ENCODE results near the gene CD101. TPM values are rescaled to one million over a fixed set of nuclear protein-coding genes. Genes with fewer than 3 reads are reported as not detected.

CD101 gene
- total RNA-seq, 4 donors from 2014 or later, result 0.42 to 3.4 (median 2.2) TPM

DNA sequence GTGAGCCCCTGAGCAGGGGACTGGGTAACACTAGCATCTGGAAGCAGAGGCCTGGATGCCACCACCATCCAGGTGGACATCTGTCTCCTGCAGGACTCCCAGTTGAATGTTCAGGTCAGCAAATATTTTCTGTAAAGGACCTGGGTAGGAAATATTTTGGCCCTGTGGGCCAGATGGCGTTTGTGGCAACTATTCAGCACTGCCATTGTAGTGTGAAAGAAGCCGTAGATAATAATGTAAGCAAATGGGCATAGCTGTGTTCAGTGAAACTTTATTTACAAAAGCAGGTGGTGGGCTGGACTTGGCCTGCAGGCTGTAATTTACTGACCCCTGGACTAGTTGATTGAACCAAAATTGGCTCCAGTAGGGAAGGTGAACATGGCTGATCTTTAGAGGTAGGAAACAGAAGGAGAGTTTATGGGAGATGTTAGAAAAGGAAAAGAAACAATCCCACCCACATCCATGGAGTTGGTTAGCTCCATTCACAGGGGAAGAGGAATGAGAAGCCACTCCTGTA is 20.0 kb upstream of the CD101 start:
- no peaks in the 10 kb centered on the region for H3K9me3 ChIP-seq
- H3K4me1 ChIP-seq, result peaks cover 0 to 13% (median 0%) of the 10 kb centered on the region in 3 donors
- intact Hi-C loops (cut with DNase I), result no loop called here
- TF ChIP-seq POLR2A (IDR thresholded peaks at IDR 0.05), result no peak
- H3K27ac ChIP-seq, result no peak overlapping the region
- DNase-seq, result no peak
- H3K4me3 ChIP-seq, result no peak overlapping the region
- peaks cover 0 to 38% (median 3%) of the 10 kb centered on the region in 3 donors for H3K36me3 ChIP-seq
- WGBS, 2 donors, result 93 to 100% methylated on average over 1 to 2 of the region's 2 CpGs
- no peaks in the 10 kb centered on the region for H3K27me3 ChIP-seq

DNA sequence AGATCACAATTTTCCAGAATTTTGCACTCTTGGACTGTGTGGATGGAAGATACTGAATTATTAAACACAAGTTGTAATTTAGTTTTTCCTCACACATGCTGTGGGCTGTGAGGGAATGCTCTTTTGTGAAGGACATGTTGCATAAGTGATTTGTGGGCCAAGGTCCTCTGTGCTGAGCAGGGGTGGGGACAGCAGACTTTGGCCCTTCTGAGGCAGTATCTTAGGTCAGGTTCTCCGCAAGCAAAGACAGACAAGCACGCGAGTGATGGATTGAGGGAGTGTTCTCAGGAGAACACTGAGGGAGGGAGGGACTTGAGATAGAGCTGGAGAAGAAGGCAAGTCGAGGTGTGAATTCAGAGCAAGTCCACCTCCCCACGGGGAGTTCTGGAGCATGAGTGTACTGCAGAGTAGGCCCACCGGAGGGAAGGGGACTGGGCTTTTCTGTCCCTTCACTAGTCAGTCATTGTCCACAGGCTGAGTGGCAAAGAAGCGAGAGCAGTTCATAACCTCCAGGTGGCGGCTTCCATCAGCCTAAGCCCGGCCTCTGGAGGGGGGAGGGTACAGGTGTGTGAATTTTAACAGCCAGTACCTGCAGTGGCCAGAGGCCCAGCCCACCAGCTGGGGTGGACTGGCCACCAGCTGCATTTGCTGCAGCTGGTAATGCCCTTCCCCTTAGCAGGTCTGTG is 19.1 kb upstream of the CD101 start:
- Histone ChIP-seq H3K36me3 (peaks cover 3 to 47% (median 3%) of the 10 kb centered on the region in 3 donors), H3K4me1 (peaks cover 0 to 14% (median 0%) of the 10 kb centered on the region in 3 donors), H3K9me3 (no peaks in the 10 kb centered on the region), H3K27ac (no peak overlapping the region), H3K27me3 (no peaks in the 10 kb centered on the region), H3K4me3 (no peak overlapping the region)
- intact Hi-C loops (cut with DNase I), result no loop called here
- DNase-seq, result no peak
- TF ChIP-seq POLR2A (IDR thresholded peaks at IDR 0.05), result no peak
- TF ChIP-seq, protein P1, sequence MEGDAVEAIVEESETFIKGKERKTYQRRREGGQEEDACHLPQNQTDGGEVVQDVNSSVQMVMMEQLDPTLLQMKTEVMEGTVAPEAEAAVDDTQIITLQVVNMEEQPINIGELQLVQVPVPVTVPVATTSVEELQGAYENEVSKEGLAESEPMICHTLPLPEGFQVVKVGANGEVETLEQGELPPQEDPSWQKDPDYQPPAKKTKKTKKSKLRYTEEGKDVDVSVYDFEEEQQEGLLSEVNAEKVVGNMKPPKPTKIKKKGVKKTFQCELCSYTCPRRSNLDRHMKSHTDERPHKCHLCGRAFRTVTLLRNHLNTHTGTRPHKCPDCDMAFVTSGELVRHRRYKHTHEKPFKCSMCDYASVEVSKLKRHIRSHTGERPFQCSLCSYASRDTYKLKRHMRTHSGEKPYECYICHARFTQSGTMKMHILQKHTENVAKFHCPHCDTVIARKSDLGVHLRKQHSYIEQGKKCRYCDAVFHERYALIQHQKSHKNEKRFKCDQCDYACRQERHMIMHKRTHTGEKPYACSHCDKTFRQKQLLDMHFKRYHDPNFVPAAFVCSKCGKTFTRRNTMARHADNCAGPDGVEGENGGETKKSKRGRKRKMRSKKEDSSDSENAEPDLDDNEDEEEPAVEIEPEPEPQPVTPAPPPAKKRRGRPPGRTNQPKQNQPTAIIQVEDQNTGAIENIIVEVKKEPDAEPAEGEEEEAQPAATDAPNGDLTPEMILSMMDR (IDR thresholded peaks at IDR 0.05), result no peak
- WGBS, 2 donors, result 75 to 76% methylated on average over 9 of the region's 9 CpGs

DNA sequence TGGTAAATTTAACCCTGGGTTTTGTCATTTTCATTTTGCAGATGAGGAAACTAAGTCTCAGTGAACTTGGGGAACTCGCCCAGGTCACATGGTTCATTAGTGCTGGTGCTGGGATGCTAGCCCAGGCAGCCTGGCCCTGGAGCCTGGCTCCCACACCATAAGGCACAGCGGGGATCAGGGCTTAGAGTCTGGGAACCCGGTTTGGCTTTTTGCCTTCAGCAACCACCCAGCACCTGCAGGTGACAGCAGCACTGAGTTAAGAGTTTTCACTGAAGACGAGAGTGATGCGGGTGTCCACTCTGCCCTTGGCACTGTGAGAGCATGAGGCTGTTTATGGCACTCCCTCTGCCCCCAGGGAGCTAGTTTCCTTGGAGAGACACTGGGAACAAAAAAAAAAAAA is 18.4 kb upstream of the CD101 start:
- peaks cover 3 to 52% (median 3%) of the 10 kb centered on the region in 3 donors for H3K36me3 ChIP-seq
- intact Hi-C loops (cut with DNase I), result no loop called here
- peaks cover 0 to 20% (median 1%) of the 10 kb centered on the region in 3 donors for H3K4me1 ChIP-seq
- H3K4me3 ChIP-seq, result no peak overlapping the region
- no peak overlapping the region for H3K27ac ChIP-seq
- H3K27me3 ChIP-seq, result no peaks in the 10 kb centered on the region
- TF ChIP-seq, protein P1 (IDR thresholded peaks at IDR 0.05), result no peak
- no peak for TF ChIP-seq POLR2A (IDR thresholded peaks at IDR 0.05)
- DNase-seq, result no peak
- no peaks in the 10 kb centered on the region for H3K9me3 ChIP-seq
- WGBS, 2 donors, result 44 to 57% methylated on average over 2 to 5 of the region's 5 CpGs

DNA sequence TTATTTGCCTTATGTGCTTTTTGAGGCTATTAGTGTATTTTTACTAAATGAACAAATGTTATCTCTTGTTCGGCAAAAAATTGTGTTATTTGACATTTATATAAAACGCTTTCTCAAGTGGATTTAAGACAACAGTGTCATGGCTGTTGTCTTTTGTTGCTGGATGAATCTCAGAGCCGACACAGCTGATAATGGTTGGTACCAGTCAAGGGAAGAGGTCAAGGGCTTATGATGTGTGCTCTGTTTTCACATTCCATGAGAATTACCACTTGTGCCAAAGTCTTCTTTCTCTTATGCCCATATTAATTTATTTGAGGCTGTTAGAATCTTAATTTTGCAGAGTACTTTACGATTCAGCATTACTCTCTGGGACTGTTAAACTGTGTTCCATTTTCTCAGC is 17.9 kb upstream of the CD101 start:
- intact Hi-C loops (cut with DNase I), result no loop called here
- H3K27ac ChIP-seq, result no peak overlapping the region

DNA sequence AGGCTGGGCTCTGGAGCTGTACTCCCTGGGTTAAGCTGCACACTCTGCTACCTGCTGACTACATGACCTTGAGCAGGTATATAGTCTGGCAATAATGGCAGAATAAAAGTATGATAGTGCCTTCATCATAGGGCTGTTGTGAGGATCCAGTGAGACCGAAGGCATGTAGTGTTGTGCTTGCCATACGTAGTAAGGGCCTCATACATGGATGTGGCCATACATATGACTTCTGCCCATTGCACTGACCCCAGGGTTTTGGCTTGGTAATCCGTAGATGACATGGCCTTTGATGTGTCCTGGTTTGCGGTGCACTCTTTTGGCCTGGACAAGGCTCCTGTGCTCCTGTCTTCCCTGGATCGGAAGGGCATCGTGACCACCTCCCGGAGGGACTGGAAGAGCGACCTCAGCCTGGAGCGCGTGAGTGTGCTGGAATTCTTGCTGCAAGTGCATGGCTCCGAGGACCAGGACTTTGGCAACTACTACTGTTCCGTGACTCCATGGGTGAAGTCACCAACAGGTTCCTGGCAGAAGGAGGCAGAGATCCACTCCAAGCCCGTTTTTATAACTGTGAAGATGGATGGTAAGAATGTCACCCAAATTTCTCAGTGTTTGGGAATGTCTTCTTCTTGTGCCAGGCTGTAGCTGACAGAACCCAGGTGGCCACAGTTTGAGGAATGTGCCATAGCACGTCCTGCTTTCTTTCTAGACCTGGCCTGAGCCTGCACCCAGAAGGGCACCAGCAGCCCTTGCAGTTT is 17.0 kb upstream of the CD101 start:
- Histone ChIP-seq H3K27ac (no peak overlapping the region), H3K36me3 (peaks cover 3 to 52% (median 3%) of the 10 kb centered on the region in 3 donors), H3K9me3 (no peaks in the 10 kb centered on the region), H3K27me3 (no peaks in the 10 kb centered on the region), H3K4me3 (no peak overlapping the region), H3K4me1 (peaks cover 0 to 35% (median 16%) of the 10 kb centered on the region in 3 donors)
- TF ChIP-seq, protein P1 (IDR thresholded peaks at IDR 0.05), result no peak
- TF ChIP-seq POLR2A (IDR thresholded peaks at IDR 0.05), result no peak
- DNase-seq, result no peak
- 85 to 89% methylated on average over 7 to 11 of the region's 14 CpGs for WGBS, 2 donors
- intact Hi-C loops (cut with DNase I), result no loop called here

More for the DNA sequence above, 17.9 kb upstream of the CD101 start:
- Histone ChIP-seq H3K4me1 (peaks cover 0 to 25% (median 7%) of the 10 kb centered on the region in 3 donors), H3K36me3 (peaks cover 3 to 52% (median 3%) of the 10 kb centered on the region in 3 donors), H3K9me3 (no peaks in the 10 kb centered on the region), H3K4me3 (no peak overlapping the region), H3K27me3 (no peaks in the 10 kb centered on the region)
- 70 to 82% methylated on average over 4 of the region's 4 CpGs for WGBS, 2 donors
- TF ChIP-seq POLR2A (IDR thresholded peaks at IDR 0.05), result no peak
- TF ChIP-seq, protein P1 (IDR thresholded peaks at IDR 0.05), result no peak
- DNase-seq, result no peak

All from esophagus squamous epithelium (tissue), 5 donors.